T47D (cell line): ENCODE measurements around the gene GPC3.

Experiments used
- DNase-seq, 2 experiments: peaks; one replicate each; pipeline versions ENCODE4 v3.0.0 to v3.0.0-alpha.2; 2011 to 2012; ENCODE audit warnings: low read depth in 1 of 2, low spot score in 1 of 2
- JUND ChIP-seq: IDR thresholded peaks from 2 replicates; pipeline ENCODE4 v1.6.1; 2012; ENCODE audit warnings: low read depth
- in situ Hi-C: cut with HindIII; loops from 2 replicates; pipeline ENCODE4 v1.10.0; 2016; ENCODE audit warnings: low sequenced_read_pairs, low pct_unique_long_range_greater_than_20kb

GPC3 gene

DNA sequence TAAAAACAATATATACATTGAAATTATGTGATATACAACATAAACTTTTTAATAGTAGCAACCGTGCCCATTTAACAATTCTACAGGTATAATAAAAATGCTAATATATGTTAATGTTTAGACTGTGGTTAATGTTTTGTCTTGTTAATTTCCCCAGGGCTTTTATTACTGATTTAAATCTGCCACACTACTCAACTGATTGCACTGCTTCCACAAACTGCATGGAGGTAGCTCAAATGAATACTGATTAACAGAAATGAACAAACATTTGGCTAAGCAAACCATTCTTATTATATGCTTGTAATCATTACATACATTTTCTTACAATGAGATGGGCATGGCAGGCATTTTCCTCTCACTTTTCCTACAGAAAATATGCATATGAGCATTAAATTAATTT lies 275.9 kb downstream of the GPC3 start:
- DNase-seq = no peak
- no peak for TF ChIP-seq JUND
- in situ Hi-C loops = no loop called here

DNA sequence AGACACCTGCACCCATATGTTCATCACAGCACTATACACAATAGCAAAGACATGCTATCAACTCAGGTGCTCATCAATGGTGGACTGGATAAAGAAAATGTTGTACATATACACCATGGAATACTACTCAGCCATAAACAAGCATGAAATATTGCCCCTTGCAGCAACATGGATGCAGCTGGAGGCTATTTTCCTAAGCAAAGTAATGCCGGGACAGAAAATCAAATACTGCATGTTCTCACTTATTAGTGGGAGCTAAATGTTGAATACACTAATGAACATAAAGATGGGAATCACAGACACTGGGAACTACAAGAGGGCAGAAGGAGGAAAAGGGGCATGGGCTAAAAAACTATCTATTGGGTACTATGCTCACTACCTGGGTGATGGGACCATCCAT lies 278.5 kb downstream of the GPC3 start:
- TF ChIP-seq JUND = no peak
- no peak for DNase-seq
- in situ Hi-C loops = no loop called here

DNA sequence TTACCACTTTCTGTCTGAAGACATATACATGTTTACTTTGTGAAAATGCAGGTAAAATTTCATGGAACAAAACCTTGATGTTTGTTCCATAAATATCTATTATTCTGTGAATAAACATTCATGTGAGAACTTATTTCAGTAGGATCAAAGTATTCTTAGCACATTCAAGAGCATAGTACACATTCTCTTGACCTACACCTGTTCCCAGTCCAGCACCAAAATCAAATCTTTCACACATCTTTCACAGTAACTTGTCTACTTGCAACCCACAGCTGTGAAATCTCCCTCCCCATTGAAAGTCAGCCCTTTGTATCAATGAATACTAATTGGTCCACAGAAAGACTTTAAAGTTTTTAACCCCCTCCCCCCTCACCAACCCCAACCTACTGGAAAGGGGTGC lies 283.2 kb downstream of the GPC3 start:
- no peak for DNase-seq
- in situ Hi-C loops = no loop called here
- no peak for TF ChIP-seq JUND

DNA sequence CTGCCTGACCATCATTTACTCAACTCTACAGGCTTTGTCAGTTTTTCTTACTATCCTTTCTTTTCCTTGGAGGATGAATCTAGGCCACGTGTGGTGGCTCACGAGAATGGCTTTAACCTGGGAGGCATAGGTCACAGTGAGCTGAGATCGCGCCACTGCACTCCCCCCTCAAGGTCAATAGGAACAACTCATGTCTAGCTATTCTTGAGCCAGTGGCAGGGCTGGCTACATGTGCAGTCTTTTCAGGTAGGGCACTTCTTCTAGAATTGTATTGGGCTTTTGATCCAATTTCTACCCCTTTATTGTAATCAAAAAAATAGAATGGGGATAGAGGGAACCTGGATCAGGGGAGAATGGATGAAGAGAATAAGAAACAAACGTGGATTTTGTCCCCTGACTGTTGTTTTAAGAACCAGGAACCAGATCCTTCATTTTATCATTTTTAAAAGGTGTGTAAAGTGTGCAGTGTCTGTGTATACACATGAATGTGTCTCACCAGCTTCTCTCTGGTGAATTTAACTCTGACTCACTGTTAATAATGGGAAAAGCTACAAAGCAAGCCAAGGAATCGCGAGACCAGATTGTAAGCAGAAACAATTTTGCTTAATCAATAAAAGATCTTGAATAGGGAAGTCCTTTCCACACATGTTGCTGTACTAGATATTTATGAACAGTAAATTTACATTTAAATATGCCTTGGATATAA lies 286.2 kb downstream of the GPC3 start:
- DNase-seq = no peak
- no peak for TF ChIP-seq JUND

DNA sequence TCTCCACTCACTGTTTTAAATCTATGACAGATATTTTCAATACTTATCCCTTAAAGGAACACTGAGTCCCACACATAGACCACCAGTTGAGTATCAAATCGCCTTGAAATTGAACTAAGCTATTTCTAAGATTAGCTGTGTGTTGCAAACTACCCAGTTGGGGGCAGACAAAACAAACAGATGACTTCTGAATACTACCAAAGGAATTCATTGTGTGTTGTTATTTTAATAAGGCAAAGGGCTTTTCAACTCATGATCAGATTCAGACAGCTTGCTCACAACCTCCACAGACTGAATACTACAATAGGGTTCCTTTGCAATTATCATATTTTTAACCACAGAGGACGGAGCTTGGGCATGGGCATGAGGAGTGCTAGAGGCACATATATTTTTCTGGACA lies 287.1 kb downstream of the GPC3 start:
- no peak for TF ChIP-seq JUND
- DNase-seq = no peak
- in situ Hi-C loops = no loop called here

More for the DNA sequence above, 286.2 kb downstream of the GPC3 start:
- in situ Hi-C loops = no loop called here

DNA sequence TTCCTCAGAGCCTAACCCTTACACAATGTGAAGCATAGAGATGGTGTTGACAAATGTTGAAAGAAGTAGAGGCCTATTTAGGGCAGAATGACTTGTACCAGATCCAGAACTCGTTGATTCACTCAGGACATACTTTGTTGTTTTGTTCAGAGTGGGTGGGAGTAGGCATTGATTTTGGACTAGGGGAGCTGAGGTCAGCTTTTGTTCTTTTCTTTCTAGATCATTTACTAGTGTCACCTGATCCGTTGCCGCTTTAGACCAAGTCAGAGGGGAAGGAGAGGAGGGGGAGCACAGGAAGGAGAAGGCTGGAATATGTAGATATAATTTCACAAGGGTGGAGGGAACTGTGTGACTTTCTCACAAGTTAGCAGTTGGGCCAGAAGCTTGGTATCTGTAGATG lies 287.7 kb downstream of the GPC3 start:
- DNase-seq = no peak
- in situ Hi-C loops = no loop called here
- TF ChIP-seq JUND = no peak

DNA sequence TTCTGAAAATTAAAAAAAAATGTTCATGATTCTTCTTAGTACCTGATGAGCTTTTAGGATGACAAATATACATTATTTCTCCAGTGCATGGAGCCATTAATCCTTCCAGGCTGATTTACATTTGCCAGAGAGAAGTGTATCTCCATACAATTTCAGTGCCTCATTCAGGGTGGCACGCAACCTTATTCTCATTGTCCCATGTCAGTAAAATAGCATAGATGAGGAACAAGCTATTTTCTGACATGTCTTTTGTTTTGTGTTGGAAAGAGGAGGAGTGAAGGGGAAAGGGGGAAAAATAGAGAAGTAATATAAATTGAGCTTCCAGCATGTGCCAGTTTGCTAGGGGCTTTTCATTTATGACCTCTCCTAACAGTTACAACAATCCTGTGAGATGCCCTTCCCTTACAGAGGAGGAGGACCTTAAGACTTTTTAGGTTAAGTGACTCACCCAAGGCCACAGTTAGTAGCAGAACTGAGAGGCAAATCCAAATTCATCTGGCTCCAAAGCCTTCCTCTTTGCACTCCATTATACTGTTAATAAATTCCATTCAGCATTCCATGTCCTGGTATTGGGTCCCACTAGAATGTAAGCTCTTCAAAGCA lies 295.3 kb downstream of the GPC3 start:
- no peak for DNase-seq
- TF ChIP-seq JUND = no peak
- in situ Hi-C loops = no loop called here

DNA sequence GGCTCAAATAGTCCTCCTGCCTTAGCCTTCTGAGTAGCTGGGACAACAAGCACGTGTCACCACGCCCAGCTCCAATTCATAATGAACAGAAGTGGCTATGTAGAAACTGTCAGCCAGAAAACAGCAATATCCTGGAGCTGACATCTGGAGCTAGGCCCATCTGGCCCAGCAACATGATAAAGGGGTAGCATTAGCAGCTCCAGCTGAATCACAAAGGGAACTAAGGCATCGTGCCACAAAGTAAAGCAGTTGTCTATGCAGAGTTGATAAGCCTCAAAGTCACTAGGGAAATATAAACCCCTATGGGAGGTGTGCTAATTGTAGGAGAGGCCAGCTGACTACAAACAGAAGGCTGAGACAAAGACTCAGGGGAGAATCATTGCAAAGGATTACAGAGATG lies 299.6 kb downstream of the GPC3 start:
- TF ChIP-seq JUND = no peak
- DNase-seq = no peak
- in situ Hi-C loops = no loop called here

DNA sequence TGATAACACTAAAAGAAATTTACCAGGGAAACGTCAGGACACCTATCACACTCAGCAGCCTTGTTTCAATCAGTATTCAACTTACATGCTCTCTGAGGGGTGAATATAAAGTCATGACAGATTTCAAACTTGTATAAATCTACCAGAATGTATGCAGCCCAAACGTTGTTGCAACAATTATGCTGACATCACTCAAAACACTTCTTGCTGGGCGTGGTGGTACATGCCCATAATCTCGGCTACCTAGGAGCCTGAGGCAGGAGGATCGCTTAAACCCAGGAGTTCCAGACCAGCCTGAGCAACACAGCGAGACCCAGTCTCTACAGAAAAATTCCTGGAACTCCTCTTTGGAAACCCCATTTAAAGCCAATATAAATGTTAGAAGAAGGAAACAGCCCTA lies 303.5 kb downstream of the GPC3 start:
- no peak for TF ChIP-seq JUND
- in situ Hi-C loops = no loop called here
- no peak for DNase-seq

DNA sequence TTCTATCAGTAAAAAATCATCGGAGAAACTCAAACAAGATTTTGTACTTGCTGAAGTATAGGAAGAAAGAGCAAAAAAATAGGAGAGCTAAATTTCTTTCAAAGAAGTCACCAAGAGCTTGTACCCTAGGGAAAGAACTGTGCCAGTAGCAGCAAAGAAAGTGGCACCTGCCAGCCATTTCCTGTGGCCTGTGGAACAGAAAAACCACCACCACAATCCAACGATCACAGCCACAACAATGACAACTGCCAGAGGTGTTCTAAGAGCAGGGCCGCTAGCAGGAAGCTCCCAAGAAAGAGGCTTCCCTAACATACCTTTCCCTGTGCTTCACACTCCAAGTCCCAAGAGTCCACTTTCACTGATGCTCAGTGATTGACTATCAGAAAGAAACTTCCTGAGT lies 304.0 kb downstream of the GPC3 start:
- no peak for DNase-seq
- in situ Hi-C loops = no loop called here
- TF ChIP-seq JUND = no peak

DNA sequence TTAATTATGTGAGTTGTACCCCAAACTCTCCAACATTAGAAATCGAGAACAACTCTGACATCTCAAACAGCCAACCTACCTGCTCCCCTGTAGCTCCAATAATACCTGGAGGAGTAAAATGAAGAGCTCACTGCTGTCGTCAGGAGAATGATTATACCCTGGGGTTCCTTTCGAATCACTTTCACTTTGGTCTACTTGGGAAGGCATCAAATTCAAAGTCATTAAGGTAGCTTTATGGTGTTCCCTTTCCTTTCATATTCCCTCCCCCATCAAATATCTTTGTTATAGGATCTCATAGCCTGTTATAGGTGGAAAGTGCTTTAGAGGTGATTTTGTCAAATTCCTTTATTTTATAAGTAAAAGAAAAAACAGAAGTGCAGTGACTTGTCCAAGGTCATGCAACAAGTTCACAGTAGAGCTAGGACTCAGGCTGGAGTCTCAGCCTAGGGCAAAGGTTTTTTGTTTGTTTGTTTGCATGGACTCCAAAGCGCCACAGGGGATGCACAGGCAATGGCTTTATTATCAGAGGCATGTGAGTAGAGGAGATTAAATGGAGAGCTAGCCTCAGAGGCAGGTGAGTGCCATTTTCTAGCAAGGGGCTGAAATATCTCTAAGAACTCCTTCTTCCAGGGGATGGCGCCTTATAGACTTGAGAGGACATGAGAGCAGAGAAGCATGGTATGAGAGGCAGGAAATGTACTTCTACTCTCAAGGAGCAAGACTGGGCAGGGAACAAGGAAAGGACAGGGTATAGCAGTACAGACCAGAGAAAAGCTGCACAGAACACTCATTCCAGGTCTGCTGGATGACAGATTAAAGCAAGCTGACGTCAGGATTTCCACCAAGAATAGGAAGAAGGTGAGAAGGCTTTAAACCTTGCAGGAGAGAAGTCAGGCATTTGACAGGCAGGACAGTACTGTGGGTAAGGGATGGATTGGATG lies 308.0 kb downstream of the GPC3 start:
- TF ChIP-seq JUND = no peak
- no peak for DNase-seq
- in situ Hi-C loops = no loop called here

DNA sequence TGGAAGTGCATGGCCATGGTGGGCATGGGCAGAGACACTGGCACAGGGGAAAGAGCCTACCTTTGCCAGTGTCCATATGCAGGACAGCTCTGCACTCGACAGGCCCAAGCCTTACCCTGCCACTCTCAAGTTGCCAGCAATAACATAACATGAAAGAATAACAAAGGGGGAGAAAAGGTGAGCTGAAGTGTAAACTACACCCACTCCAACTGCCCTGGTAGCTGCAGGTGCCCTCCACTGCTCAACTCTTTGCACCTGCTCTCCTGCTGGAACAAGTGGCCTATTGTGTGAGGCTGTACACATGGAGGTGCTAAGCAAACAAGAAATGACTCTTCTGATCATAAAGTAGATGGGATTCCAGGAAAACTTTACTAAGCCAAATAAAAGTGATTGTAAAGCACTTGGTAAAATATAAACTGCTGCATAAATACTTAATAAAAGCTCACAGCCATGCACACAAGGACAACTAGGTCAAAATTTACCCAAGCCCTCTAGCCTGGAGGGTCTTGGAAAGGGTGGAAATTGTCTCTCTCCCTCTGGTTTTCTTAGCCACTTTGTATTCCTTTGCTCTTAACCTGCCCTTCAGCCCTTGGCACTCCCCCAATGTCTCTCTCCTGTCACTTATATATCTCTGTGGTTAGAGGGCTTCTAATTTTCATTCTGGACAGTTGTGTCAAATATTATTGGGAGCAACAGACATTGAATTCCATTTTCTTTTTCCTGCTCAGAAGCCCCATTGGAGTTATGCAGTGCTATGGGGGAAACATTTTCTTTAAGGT lies 308.9 kb downstream of the GPC3 start:
- no peak for TF ChIP-seq JUND
- in situ Hi-C loops = no loop called here
- peak in 1 of 2 experiments; percentile 36 for DNase-seq
